K562 treated with DMSO at 1 percent for 12 hours (cell line): Measurements from ENCODE around the gene NLGN4Y. TPM values are rescaled to one million over a fixed set of nuclear protein-coding genes. Genes with fewer than 3 reads are reported as not detected.

Experiments used
- total RNA-seq: library from RNA; unstranded; fragments of 300-600 nt; gene quantifications from 2 replicates; pipeline ENCODE4 v1.2.3, GENCODE V29; 2022; ENCODE audit not compliant: insufficient read depth

The NLGN4Y gene
- total RNA-seq, result not detected in 2 replicates

DNA sequence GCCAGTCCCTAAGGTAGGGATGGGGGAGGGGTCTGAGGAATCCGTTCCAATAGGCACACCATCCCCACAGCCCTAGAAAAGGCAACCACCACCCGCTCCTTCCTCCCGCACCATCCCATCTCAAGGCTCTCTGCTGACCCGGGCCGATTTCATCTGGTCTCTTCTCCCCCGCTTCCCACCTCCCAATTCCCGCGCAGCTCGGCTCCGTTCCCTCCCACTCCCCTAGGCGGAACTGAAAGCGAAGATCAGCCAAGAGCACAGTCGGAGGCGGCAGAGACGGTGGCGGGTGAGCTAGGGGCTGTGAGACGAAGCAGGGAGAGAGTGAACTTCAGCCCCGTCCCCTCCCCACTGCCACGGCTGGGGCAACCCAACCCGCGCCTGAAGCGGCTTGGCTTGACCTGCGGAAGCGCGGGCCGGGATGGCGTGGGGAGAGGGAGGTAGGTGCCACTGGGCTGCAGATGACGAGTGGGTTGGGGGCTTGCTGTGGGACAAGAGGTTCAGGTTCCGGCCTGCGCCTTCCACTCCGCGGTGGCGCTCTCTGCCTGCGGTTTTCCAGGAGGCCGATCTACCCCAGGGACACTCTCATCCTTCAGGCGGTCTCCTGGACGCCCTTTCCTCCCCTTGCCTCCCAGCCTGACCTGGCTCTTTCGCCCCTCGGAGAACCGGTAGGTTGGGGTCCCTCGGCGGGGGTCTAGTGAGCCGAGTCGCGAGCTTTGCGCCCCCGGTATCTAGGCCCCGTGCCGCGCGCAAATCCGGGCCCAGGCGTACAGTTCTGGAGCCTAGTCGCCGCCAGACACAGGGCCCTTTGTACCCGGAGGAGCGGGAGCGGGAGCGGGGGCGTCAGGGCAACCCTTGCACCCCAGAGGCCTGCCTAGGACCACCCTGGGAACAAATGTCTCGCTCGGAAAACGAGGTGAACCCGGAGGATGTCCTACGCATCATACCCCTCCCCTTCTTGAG lies at the start of gene NLGN4Y:
TSS of gene NLGN4Y (plus strand) at position 258 of the 960 bp plus-strand sequence. CDS start 97,591 bp downstream, outside the sequence.

